Endothelial cell of umbilical vein (primary cell): ENCODE measurements around the gene C1QTNF5.

Experiments
- CTCF ChIP-seq, 2 donors: IDR thresholded peaks; 1 replicate in 1 of 2; 2 replicates in 1 of 2; pipeline ENCODE4 v1.5.1; 2011; ENCODE audit warnings: low read length in 2 of 2, mild to moderate bottlenecking in 2 of 2, moderate library complexity in 2 of 2, control low read depth in 1 of 2, inconsistent platforms in 1 of 2, low read depth in 1 of 2; ENCODE audit not compliant: insufficient read depth in 1 of 2; ENCODE audit errors: extremely low read depth in 1 of 2
- EZH2 ChIP-seq: IDR thresholded peaks from 2 replicates; pipeline ENCODE4 v1.6.1; 2012; ENCODE audit warnings: borderline replicate concordance, low read depth, mild to moderate bottlenecking, moderate library complexity, low read length, inconsistent platforms; ENCODE audit not compliant: severe bottlenecking
- MAX ChIP-seq: IDR thresholded peaks from 2 replicates; pipeline ENCODE4 v1.6.1; 2011; ENCODE audit not compliant: insufficient read depth, insufficient read length
- POLR2A ChIP-seq: IDR thresholded peaks from 2 replicates; pipeline ENCODE4 v1.6.1; 2012; ENCODE audit warnings: low read depth, mild to moderate bottlenecking, control low read depth, low read length
- POLR2AphosphoS5 ChIP-seq: IDR thresholded peaks from 2 replicates; pipeline ENCODE4 v1.6.1; 2012; ENCODE audit warnings: low read depth, mild to moderate bottlenecking, control low read depth, low read length, moderate library complexity; ENCODE audit not compliant: insufficient read depth

- TF ChIP-seq CTCF (IDR thresholded peaks at IDR 0.05; ENCODE audit: extremely low read depth in 1 of 2, insufficient read depth in 1 of 2, low read depth in 1 of 2, low read length in 2 of 2) (no peak), POLR2A (no peak), EZH2 (no peak), POLR2AphosphoS5 (no peak), MAX (no peak)
Measured at GRCh38 chr11:119352857-119353260, 12.2 kb upstream of the C1QTNF5 start.
